HEK293 (cell line): ENCODE data around the gene EIF4EBP3.
A peak's percentile ranks its signal among the peaks of the same experiment; 100 is the strongest.

Source experiments
- IKZF3 ChIP-seq: fragments of 450-650 bp; IDR thresholded peaks from 2 replicates; pipeline ENCODE4 v1.5.0; 2018; ENCODE audit warnings: missing biosample characterization, mild to moderate bottlenecking, missing genetic modification characterization, moderate library complexity
- KLF16 ChIP-seq: fragments of 450-650 bp; formaldehyde crosslinking; IDR thresholded peaks from 2 replicates; pipeline ENCODE4 v1.5.1; 2017; ENCODE audit warnings: missing biosample characterization, missing genetic modification characterization
- KLF7 ChIP-seq: fragments of 450-650 bp; formaldehyde crosslinking; IDR thresholded peaks from 2 replicates; pipeline ENCODE4 v1.5.1; 2016; ENCODE audit warnings: missing biosample characterization, missing genetic modification characterization, borderline replicate concordance
- KLF8 ChIP-seq: fragments of 450-650 bp; formaldehyde crosslinking; IDR thresholded peaks from 2 replicates; pipeline ENCODE4 v1.5.1; 2016; ENCODE audit warnings: missing biosample characterization, missing genetic modification characterization
- OSR2 ChIP-seq: fragments of 450-650 bp; formaldehyde crosslinking; IDR thresholded peaks from 2 replicates; pipeline ENCODE4 v1.5.1; 2016; ENCODE audit warnings: missing biosample characterization, missing genetic modification characterization
- REPIN1 ChIP-seq: fragments of 450-650 bp; formaldehyde crosslinking; IDR thresholded peaks from 2 replicates; pipeline ENCODE4 v1.5.1; 2017; ENCODE audit warnings: missing biosample characterization, missing genetic modification characterization, low read depth
- YY1 ChIP-seq: fragments of 450-650 bp; formaldehyde crosslinking; IDR thresholded peaks from 2 replicates; pipeline ENCODE4 v1.5.1; 2018; ENCODE audit warnings: missing biosample characterization, missing genetic modification characterization
- ZBTB8A ChIP-seq: fragments of 450-650 bp; formaldehyde crosslinking; IDR thresholded peaks from 2 replicates; pipeline ENCODE4 v1.5.1; 2016; ENCODE audit warnings: missing biosample characterization, missing genetic modification characterization
- ZIC2 ChIP-seq: fragments of 450-650 bp; formaldehyde crosslinking; IDR thresholded peaks from 2 replicates; pipeline ENCODE4 v1.5.1; 2016; ENCODE audit warnings: missing biosample characterization, missing genetic modification characterization
- ZNF112 ChIP-seq: fragments of 450-650 bp; formaldehyde crosslinking; IDR thresholded peaks from 2 replicates; pipeline ENCODE4 v1.5.0; 2017; ENCODE audit warnings: missing biosample characterization, missing genetic modification characterization
- ZNF16 ChIP-seq: fragments of 450-650 bp; formaldehyde crosslinking; IDR thresholded peaks from 2 replicates; pipeline ENCODE4 v1.5.1; 2016; ENCODE audit warnings: low read depth, missing biosample characterization, missing genetic modification characterization
- ZNF2 ChIP-seq: fragments of 450-650 bp; formaldehyde crosslinking; IDR thresholded peaks from 2 replicates; pipeline ENCODE4 v1.5.1; 2016; ENCODE audit warnings: missing biosample characterization, missing genetic modification characterization
- ZNF223 ChIP-seq: fragments of 450-650 bp; formaldehyde crosslinking; IDR thresholded peaks from 2 replicates; pipeline ENCODE4 v1.5.1; 2016; ENCODE audit warnings: missing biosample characterization, missing genetic modification characterization
- ZNF561 ChIP-seq: fragments of 450-650 bp; IDR thresholded peaks from 2 replicates; pipeline ENCODE4 v1.5.1; 2018; ENCODE audit warnings: missing biosample characterization, missing genetic modification characterization, borderline replicate concordance
- ZNF585B ChIP-seq: fragments of 450-650 bp; formaldehyde crosslinking; IDR thresholded peaks from 2 replicates; pipeline ENCODE4 v1.5.1; 2016; ENCODE audit warnings: missing biosample characterization, missing genetic modification characterization
- ZNF600 ChIP-seq: fragments of 450-650 bp; formaldehyde crosslinking; IDR thresholded peaks from 2 replicates; pipeline ENCODE4 v1.5.1; 2016; ENCODE audit warnings: missing biosample characterization, missing genetic modification characterization
- ZNF629 ChIP-seq: fragments of 450-650 bp; formaldehyde crosslinking; IDR thresholded peaks from 2 replicates; pipeline ENCODE4 v1.5.1; 2017; ENCODE audit warnings: missing biosample characterization, missing genetic modification characterization
- ZNF654 ChIP-seq: fragments of 450-650 bp; formaldehyde crosslinking; IDR thresholded peaks from 2 replicates; pipeline ENCODE4 v1.5.1; 2016; ENCODE audit warnings: low read depth, missing biosample characterization, missing genetic modification characterization
- ZSCAN23 ChIP-seq: fragments of 450-650 bp; formaldehyde crosslinking; IDR thresholded peaks from 2 replicates; pipeline ENCODE4 v1.5.1; 2016; ENCODE audit warnings: missing biosample characterization, missing genetic modification characterization
- TF ChIP-seq, protein P1 (sequence below): fragments of 450-650 bp; formaldehyde crosslinking; IDR thresholded peaks from 2 replicates; pipeline ENCODE4 v1.5.1; 2016; ENCODE audit warnings: missing biosample characterization, missing genetic modification characterization
- TF ChIP-seq, protein P2 (sequence below): fragments of 450-650 bp; formaldehyde crosslinking; optimal IDR thresholded peaks from 2 replicates; pipeline ENCODE3; 2016; ENCODE audit warnings: missing biosample characterization, mild to moderate bottlenecking, missing genetic modification characterization
- TF ChIP-seq, protein P3 (sequence below): fragments of 450-650 bp; formaldehyde crosslinking; IDR thresholded peaks from 2 replicates; pipeline ENCODE4 v1.5.1; 2016; ENCODE audit warnings: missing biosample characterization, missing genetic modification characterization
- TF ChIP-seq, protein P4 (sequence below): fragments of 450-650 bp; formaldehyde crosslinking; IDR thresholded peaks from 2 replicates; pipeline ENCODE4 v1.5.1; 2016; ENCODE audit warnings: missing biosample characterization, missing genetic modification characterization
- TF ChIP-seq, protein P5 (sequence below): fragments of 450-650 bp; formaldehyde crosslinking; IDR thresholded peaks from 2 replicates; pipeline ENCODE4 v1.5.1; 2016; ENCODE audit warnings: missing biosample characterization, missing genetic modification characterization
- TF ChIP-seq, protein P6 (sequence below): sonication (generic); formaldehyde crosslinking; IDR thresholded peaks from 2 replicates; pipeline ENCODE4 v1.8.1; 2022; ENCODE audit warnings: mild to moderate bottlenecking, moderate library complexity, missing genetic modification reagents
- TF ChIP-seq, protein P7 (sequence below): fragments of 450-650 bp; formaldehyde crosslinking; IDR thresholded peaks from 2 replicates; pipeline ENCODE4 v1.5.1; 2016; ENCODE audit warnings: missing biosample characterization, missing genetic modification characterization

The EIF4EBP3 gene

DNA sequence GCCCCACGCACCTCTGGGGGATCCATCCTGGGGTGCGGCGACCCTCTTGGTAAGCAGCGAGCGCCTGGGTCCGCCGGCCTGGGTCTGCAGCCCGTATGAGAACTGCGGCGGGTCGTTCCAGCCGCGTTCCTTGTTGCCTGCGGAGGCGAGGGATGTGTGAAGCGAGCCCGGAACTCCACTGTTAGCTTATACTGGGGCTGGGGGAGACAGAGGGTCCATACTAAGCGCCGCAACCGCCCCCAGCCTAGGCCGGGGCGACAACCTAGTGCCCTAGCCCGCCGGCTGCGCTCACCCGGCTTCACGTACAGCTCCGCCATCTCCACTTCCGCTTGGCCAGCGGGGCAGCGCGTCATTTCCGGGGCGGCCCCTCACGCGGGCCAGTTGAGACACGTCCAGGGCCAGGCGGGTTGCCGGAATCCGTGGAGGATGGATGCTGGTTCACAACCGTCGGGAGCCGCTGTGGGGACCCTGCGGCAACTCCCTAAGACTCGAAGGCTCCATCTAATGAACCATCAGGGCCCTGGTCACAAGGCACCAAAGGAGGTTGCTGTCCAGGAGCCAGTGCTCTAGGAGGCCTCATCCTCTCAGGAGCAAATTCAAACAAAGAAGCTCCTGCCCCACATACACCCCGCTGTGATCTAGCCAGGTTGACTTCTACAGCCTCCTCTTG lies 9.8 kb downstream of the EIF4EBP3 start, which contains the start of gene SRA1 (continued):
- TF ChIP-seq, protein P1, sequence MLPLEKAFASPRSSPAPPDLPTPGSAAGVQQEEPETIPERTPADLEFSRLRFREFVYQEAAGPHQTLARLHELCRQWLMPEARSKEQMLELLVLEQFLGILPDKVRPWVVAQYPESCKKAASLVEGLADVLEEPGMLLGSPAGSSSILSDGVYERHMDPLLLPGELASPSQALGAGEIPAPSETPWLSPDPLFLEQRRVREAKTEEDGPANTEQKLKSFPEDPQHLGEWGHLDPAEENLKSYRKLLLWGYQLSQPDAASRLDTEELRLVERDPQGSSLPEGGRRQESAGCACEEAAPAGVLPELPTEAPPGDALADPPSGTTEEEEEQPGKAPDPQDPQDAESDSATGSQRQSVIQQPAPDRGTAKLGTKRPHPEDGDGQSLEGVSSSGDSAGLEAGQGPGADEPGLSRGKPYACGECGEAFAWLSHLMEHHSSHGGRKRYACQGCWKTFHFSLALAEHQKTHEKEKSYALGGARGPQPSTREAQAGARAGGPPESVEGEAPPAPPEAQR, result no peak
- TF ChIP-seq KLF8 (tag by site-specific recombination), result peak; percentile 68; the same call in 1 of the 2 replicates
- peak; percentile 12; the same call in 1 of the 2 replicates for TF ChIP-seq ZSCAN23 (tag by site-specific recombination)
- TF ChIP-seq ZNF223, result no peak
- TF ChIP-seq OSR2, result peak; percentile 37; the same call in 1 of the 2 replicates
- TF ChIP-seq REPIN1 (tag by site-specific recombination), result peak; percentile 92
- 0 out of 2 replicates have a peak, but pooled peaks have one; percentile 55 for TF ChIP-seq ZNF561 (tag by site-specific recombination)
- TF ChIP-seq ZNF629 (tag by site-specific recombination), result peak; percentile 86
- peak; percentile 93 for TF ChIP-seq IKZF3 (tag by site-specific recombination)
- peak; percentile 75; the same call in 1 of the 2 replicates for TF ChIP-seq KLF16
- TF ChIP-seq, protein P2, sequence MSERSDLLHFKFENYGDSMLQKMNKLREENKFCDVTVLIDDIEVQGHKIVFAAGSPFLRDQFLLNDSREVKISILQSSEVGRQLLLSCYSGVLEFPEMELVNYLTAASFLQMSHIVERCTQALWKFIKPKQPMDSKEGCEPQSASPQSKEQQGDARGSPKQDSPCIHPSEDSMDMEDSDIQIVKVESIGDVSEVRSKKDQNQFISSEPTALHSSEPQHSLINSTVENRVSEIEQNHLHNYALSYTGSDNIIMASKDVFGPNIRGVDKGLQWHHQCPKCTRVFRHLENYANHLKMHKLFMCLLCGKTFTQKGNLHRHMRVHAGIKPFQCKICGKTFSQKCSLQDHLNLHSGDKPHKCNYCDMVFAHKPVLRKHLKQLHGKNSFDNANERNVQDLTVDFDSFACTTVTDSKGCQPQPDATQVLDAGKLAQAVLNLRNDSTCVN (tag by site-specific recombination), result peak; percentile 58
- TF ChIP-seq, protein P3, sequence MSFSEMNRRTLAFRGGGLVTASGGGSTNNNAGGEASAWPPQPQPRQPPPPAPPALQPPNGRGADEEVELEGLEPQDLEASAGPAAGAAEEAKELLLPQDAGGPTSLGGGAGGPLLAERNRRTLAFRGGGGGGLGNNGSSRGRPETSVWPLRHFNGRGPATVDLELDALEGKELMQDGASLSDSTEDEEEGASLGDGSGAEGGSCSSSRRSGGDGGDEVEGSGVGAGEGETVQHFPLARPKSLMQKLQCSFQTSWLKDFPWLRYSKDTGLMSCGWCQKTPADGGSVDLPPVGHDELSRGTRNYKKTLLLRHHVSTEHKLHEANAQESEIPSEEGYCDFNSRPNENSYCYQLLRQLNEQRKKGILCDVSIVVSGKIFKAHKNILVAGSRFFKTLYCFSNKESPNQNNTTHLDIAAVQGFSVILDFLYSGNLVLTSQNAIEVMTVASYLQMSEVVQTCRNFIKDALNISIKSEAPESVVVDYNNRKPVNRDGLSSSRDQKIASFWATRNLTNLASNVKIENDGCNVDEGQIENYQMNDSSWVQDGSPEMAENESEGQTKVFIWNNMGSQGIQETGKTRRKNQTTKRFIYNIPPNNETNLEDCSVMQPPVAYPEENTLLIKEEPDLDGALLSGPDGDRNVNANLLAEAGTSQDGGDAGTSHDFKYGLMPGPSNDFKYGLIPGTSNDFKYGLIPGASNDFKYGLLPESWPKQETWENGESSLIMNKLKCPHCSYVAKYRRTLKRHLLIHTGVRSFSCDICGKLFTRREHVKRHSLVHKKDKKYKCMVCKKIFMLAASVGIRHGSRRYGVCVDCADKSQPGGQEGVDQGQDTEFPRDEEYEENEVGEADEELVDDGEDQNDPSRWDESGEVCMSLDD (tag by site-specific recombination), result peak; percentile 44; the same call in 1 of the 2 replicates
- TF ChIP-seq, protein P4, sequence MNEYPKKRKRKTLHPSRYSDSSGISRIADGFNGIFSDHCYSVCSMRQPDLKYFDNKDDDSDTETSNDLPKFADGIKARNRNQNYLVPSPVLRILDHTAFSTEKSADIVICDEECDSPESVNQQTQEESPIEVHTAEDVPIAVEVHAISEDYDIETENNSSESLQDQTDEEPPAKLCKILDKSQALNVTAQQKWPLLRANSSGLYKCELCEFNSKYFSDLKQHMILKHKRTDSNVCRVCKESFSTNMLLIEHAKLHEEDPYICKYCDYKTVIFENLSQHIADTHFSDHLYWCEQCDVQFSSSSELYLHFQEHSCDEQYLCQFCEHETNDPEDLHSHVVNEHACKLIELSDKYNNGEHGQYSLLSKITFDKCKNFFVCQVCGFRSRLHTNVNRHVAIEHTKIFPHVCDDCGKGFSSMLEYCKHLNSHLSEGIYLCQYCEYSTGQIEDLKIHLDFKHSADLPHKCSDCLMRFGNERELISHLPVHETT (tag by site-specific recombination), result peak; percentile 53; the same call in 1 of the 2 replicates
- TF ChIP-seq, protein P5, sequence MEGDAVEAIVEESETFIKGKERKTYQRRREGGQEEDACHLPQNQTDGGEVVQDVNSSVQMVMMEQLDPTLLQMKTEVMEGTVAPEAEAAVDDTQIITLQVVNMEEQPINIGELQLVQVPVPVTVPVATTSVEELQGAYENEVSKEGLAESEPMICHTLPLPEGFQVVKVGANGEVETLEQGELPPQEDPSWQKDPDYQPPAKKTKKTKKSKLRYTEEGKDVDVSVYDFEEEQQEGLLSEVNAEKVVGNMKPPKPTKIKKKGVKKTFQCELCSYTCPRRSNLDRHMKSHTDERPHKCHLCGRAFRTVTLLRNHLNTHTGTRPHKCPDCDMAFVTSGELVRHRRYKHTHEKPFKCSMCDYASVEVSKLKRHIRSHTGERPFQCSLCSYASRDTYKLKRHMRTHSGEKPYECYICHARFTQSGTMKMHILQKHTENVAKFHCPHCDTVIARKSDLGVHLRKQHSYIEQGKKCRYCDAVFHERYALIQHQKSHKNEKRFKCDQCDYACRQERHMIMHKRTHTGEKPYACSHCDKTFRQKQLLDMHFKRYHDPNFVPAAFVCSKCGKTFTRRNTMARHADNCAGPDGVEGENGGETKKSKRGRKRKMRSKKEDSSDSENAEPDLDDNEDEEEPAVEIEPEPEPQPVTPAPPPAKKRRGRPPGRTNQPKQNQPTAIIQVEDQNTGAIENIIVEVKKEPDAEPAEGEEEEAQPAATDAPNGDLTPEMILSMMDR, result peak; percentile 45; the same call in 1 of the 2 replicates
- TF ChIP-seq ZNF654 (tag by site-specific recombination), result no peak
- no peak for TF ChIP-seq ZNF585B (tag by site-specific recombination)
- TF ChIP-seq, protein P6, sequence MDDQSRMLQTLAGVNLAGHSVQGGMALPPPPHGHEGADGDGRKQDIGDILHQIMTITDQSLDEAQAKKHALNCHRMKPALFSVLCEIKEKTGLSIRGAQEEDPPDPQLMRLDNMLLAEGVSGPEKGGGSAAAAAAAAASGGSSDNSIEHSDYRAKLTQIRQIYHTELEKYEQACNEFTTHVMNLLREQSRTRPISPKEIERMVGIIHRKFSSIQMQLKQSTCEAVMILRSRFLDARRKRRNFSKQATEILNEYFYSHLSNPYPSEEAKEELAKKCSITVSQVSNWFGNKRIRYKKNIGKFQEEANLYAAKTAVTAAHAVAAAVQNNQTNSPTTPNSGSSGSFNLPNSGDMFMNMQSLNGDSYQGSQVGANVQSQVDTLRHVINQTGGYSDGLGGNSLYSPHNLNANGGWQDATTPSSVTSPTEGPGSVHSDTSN (CRISPR knock-in tag), result peak; percentile 31; the same call in 1 of the 2 replicates
- TF ChIP-seq, protein P7, sequence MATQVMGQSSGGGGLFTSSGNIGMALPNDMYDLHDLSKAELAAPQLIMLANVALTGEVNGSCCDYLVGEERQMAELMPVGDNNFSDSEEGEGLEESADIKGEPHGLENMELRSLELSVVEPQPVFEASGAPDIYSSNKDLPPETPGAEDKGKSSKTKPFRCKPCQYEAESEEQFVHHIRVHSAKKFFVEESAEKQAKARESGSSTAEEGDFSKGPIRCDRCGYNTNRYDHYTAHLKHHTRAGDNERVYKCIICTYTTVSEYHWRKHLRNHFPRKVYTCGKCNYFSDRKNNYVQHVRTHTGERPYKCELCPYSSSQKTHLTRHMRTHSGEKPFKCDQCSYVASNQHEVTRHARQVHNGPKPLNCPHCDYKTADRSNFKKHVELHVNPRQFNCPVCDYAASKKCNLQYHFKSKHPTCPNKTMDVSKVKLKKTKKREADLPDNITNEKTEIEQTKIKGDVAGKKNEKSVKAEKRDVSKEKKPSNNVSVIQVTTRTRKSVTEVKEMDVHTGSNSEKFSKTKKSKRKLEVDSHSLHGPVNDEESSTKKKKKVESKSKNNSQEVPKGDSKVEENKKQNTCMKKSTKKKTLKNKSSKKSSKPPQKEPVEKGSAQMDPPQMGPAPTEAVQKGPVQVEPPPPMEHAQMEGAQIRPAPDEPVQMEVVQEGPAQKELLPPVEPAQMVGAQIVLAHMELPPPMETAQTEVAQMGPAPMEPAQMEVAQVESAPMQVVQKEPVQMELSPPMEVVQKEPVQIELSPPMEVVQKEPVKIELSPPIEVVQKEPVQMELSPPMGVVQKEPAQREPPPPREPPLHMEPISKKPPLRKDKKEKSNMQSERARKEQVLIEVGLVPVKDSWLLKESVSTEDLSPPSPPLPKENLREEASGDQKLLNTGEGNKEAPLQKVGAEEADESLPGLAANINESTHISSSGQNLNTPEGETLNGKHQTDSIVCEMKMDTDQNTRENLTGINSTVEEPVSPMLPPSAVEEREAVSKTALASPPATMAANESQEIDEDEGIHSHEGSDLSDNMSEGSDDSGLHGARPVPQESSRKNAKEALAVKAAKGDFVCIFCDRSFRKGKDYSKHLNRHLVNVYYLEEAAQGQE (tag by site-specific recombination), result peak; percentile 86
- peak; percentile 72 for TF ChIP-seq ZNF600
- peak; percentile 40; the same call in 1 of the 2 replicates for TF ChIP-seq ZBTB8A (tag by site-specific recombination)
- TF ChIP-seq ZNF112 (tag by site-specific recombination), result no peak
- no peak for TF ChIP-seq ZNF16
- TF ChIP-seq ZNF2 (tag by site-specific recombination), result peak; percentile 73
- TF ChIP-seq KLF7 (tag by site-specific recombination), result peak; percentile 68; the same call in 1 of the 2 replicates
- TF ChIP-seq ZIC2 (tag by site-specific recombination), result peak; percentile 92
- TF ChIP-seq YY1 (tag by site-specific recombination), result peak; percentile 72
